Nephron (organoid): ENCODE results near the gene ACTL7B.
"Not testable (repeated sequence)": the region's sequence is repeated elsewhere in the genome, so short reads cannot be mapped to it uniquely, and the experiment has no call there.

Experiments used
- H3K27ac Mint-ChIP-seq, 3 experiments: 2 replicates each; pipeline ENCODE4 v1.8.0; 2020; ENCODE audit warnings: mixed read lengths in 3 of 3, mild to moderate bottlenecking in 2 of 3, moderate library complexity in 1 of 3
- H3K27me3 Mint-ChIP-seq: 2 replicates; pipeline ENCODE4 v1.8.0; 2021; ENCODE audit warnings: low read depth, mild to moderate bottlenecking, moderate library complexity, mixed read lengths
- H3K36me3 Mint-ChIP-seq: 2 replicates; pipeline ENCODE4 v1.8.0; 2020; ENCODE audit warnings: low read depth, mixed read lengths
- H3K4me1 Mint-ChIP-seq: 2 replicates; pipeline ENCODE4 v1.8.0; 2020; ENCODE audit warnings: mixed read lengths
- H3K4me3 Mint-ChIP-seq, 3 experiments: 2 replicates each; pipeline ENCODE4 v1.8.0; 2020; ENCODE audit warnings: mild to moderate bottlenecking in 3 of 3, mixed read lengths in 3 of 3, moderate library complexity in 2 of 3
- H3K9me3 Mint-ChIP-seq: 2 replicates; pipeline ENCODE4 v1.8.0; 2020; ENCODE audit warnings: mixed read lengths
- TF ChIP-seq, protein P1 (sequence below), 3 experiments: fragments of 200-600 bp; sonication (generic); IDR thresholded peaks; one replicate each; pipeline ENCODE4 v1.5.0; 2021; ENCODE audit warnings: antibody characterized with exemption in 3 of 3; ENCODE audit not compliant: unreplicated experiment in 3 of 3

The ACTL7B gene, protein sequence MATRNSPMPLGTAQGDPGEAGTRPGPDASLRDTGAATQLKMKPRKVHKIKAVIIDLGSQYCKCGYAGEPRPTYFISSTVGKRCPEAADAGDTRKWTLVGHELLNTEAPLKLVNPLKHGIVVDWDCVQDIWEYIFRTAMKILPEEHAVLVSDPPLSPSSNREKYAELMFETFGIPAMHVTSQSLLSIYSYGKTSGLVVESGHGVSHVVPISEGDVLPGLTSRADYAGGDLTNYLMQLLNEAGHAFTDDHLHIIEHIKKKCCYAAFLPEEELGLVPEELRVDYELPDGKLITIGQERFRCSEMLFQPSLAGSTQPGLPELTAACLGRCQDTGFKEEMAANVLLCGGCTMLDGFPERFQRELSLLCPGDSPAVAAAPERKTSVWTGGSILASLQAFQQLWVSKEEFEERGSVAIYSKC

DNA sequence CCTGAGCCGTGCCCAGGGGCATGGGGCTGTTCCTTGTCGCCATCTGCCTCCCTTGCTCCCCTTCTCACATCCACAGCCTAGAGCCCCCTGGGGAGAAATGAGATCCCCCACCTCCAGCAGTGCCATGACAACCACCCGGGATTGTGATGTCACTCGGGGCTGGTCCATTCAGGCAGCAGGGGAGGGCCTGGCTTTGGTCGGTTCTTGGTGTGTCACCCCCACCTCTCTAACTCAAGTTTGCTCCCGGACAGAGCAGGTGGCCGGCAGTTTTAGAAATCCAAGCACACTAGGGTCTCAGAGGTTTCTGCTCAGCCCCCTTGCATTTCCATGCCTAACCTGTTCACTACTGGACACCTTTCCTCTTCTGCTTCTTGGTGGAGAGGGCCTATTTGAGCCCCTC is at the start of gene ACTL7B:
TSS of gene ACTL7B (minus strand) at position 99 of the 400 bp plus-strand sequence. CDS start at position 43, 56 bp downstream.
- Mint-ChIP-seq H3K4me3 (no peak within 1 kb of the TSS), H3K9me3 (peaks cover 2% of the 10 kb centered on the region), H3K36me3 (no peaks in the 10 kb centered on the region), H3K27ac (no peak within 1 kb of the TSS), H3K4me1 (no peaks in the 10 kb centered on the region), H3K27me3 (peaks cover 6% of the 10 kb centered on the region)
- TF ChIP-seq, protein P1, sequence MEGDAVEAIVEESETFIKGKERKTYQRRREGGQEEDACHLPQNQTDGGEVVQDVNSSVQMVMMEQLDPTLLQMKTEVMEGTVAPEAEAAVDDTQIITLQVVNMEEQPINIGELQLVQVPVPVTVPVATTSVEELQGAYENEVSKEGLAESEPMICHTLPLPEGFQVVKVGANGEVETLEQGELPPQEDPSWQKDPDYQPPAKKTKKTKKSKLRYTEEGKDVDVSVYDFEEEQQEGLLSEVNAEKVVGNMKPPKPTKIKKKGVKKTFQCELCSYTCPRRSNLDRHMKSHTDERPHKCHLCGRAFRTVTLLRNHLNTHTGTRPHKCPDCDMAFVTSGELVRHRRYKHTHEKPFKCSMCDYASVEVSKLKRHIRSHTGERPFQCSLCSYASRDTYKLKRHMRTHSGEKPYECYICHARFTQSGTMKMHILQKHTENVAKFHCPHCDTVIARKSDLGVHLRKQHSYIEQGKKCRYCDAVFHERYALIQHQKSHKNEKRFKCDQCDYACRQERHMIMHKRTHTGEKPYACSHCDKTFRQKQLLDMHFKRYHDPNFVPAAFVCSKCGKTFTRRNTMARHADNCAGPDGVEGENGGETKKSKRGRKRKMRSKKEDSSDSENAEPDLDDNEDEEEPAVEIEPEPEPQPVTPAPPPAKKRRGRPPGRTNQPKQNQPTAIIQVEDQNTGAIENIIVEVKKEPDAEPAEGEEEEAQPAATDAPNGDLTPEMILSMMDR (IDR thresholded peaks at IDR 0.05; ENCODE audit: unreplicated experiment in 3 of 3): no peak

DNA sequence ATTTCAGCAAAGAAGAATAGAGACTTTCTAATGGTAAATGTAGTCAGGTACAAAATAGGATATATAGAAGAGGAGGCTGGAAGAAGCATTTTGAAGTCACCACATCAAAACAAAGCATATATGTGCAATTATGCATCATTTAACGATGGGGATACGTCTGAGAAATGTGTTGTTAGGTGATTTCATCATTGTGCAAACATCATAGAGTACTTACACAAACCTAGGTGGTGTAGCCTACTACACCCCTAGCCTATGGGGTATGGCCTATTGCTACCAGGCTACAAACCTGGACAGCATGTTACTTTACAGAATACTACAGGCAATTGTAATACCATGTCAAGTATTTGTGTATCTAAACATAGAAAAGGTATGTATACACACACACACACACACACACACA is 49.7 kb upstream of the ACTL7B start:
- no peak overlapping the region for H3K4me3 Mint-ChIP-seq
- H3K36me3 Mint-ChIP-seq: peaks cover 76% of the 10 kb centered on the region
- no peaks in the 10 kb centered on the region for H3K9me3 Mint-ChIP-seq
- no peaks in the 10 kb centered on the region for H3K27me3 Mint-ChIP-seq
- no peak overlapping the region for H3K27ac Mint-ChIP-seq
- H3K4me1 Mint-ChIP-seq: no peaks in the 10 kb centered on the region
- TF ChIP-seq, protein P1 (IDR thresholded peaks at IDR 0.05; ENCODE audit: unreplicated experiment in 3 of 3): no peak

DNA sequence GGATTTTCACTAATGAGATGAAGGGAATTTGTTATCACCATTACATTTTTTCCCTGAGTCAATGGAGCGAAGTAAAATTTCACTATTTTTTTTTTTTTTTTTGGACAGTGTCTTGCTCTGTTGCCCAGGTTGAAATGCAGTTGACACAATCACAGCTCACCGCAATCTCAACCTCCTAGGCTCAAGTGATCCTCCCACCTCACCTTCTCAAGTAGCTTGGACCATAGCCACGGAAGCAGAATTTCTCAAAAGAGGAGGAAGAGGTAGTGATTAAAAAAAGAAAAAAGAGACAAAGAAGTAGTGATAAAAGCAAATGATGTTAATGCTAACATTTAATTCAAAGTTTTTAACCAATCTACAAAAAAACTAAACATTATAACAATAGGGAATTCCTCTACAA is 48.4 kb upstream of the ACTL7B start:
- Mint-ChIP-seq H3K4me3 (no peak overlapping the region), H3K27me3 (no peaks in the 10 kb centered on the region)

DNA sequence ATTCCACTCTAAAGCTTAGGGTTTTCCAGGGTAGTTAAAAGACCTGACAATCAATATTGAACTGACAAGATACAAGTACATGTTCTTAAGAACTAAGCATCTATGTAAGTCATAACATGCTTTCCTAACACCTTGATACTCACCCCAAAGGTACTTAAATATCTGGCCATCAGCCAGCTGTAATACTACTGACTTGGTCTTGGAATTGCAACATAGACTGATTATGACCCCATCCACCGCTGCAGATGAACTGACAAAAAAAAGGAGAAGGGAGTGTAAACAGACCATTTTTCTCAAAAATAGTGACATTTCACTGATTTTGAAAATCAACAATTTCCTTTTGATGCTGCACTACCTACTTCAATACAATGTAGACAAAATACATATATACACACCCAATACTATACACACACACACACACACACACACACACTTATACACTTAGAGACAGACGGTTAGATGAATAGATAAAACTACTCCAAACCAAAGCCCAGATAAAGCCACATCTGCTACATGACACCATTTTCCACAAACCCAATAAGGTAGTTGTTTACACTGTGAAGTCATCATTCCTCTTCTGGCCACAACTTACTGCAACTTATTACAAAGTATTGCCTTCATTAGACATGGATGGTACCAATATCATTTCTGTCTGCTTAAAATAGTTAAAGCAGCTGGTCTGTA is 47.8 kb upstream of the ACTL7B start:
- no peaks in the 10 kb centered on the region for H3K4me1 Mint-ChIP-seq
- H3K36me3 Mint-ChIP-seq: peaks cover 72% of the 10 kb centered on the region
- no peak overlapping the region for H3K27ac Mint-ChIP-seq
- TF ChIP-seq, protein P1 (IDR thresholded peaks at IDR 0.05; ENCODE audit: unreplicated experiment in 3 of 3): no peak
- H3K27me3 Mint-ChIP-seq: no peaks in the 10 kb centered on the region
- no peaks in the 10 kb centered on the region for H3K9me3 Mint-ChIP-seq
- no peak overlapping the region for H3K4me3 Mint-ChIP-seq

More for the DNA sequence above, 48.4 kb upstream of the ACTL7B start:
- H3K36me3 Mint-ChIP-seq: peaks cover 75% of the 10 kb centered on the region
- no peak overlapping the region for H3K27ac Mint-ChIP-seq
- no peaks in the 10 kb centered on the region for H3K9me3 Mint-ChIP-seq
- TF ChIP-seq, protein P1 (IDR thresholded peaks at IDR 0.05; ENCODE audit: unreplicated experiment in 3 of 3): no peak
- no peaks in the 10 kb centered on the region for H3K4me1 Mint-ChIP-seq

DNA sequence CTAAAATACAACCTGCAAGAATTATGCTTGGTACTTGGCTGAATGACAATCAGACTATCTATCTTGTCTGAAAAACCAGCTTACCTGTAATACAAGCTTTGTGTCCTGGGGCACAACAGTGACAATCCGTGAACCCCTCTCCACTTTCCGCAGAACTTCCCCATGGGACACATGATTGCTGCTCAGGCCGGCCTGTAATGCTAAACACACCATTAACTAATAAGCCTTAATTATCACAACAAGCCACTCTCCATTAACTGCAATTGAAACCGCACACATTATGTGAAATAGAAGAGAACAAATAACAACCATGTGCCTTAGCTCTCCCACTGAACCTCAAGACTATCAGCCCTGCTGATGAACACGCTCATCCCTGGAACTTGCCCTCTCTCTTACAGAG is 44.4 kb upstream of the ACTL7B start:
- no peaks in the 10 kb centered on the region for H3K9me3 Mint-ChIP-seq
- H3K27me3 Mint-ChIP-seq: no peaks in the 10 kb centered on the region
- H3K36me3 Mint-ChIP-seq: peaks cover 72% of the 10 kb centered on the region
- no peak overlapping the region for H3K27ac Mint-ChIP-seq
- no peak overlapping the region for H3K4me3 Mint-ChIP-seq
- TF ChIP-seq, protein P1 (IDR thresholded peaks at IDR 0.05; ENCODE audit: unreplicated experiment in 3 of 3): no peak
- no peaks in the 10 kb centered on the region for H3K4me1 Mint-ChIP-seq

DNA sequence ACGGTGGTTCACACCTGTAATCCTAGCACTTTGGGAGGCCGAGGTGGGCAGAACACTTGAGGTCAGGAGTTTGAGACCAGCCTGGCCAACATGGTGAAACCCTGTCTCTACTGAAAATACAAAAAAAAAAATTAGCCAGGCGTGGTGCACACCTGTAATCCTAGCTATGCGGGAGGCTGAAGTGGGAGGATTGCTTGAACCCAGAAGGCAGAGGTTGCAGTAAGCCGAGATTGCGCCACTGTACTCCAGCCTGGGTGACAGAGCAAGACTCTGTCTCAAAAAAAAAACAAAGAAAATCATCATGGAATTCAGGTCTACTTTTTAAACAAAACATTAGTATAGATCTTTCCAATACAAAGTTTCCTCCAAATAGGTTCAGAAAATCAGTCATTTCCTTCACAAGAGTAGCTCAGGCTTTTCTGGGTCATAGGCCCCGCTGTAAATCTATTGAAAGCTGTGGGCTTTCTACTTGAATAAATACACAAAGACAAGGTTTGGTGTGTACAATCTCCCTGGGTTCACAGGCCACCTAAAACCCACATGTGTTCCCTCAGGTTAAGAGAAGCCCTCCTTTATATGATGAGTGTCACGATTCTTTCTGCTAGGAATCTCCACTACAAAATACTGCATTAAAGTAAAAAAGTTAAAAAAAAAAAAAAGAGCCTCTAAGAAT is 43.4 kb upstream of the ACTL7B start:
- H3K27me3 Mint-ChIP-seq, H3K9me3 Mint-ChIP-seq, H3K4me1 Mint-ChIP-seq: not testable (repeated sequence)

More for the DNA sequence above, 43.4 kb upstream of the ACTL7B start:
- H3K36me3 Mint-ChIP-seq: peaks cover 77% of the 10 kb centered on the region
- H3K27ac Mint-ChIP-seq, H3K4me3 Mint-ChIP-seq: not testable (repeated sequence)
